Stimulated activated naive CD8-positive, alpha-beta T cell treated with anti-CD3 and anti-CD28 coated beads, Interleukin-15, Interleukin-2, amounts not matched to agents 100 U/mL and 50 U/mL, for 24 hours (primary cell): ENCODE data around the gene BMAL1.
"Not testable (repeated sequence)": the region's sequence is repeated elsewhere in the genome, so short reads cannot be mapped to it uniquely, and the experiment has no call there.

Source experiments
- ATAC-seq: fragments of 150-1000 bp; cut with Tn5 transposase; one replicate; pipeline ENCODE4 v1.10.0; 2021
- DNase-seq: peaks from one replicate; pipeline ENCODE4 v3.0.0; 2021

BMAL1 gene

GRCh38 chr11:13277768-13278608 is at the start of gene BMAL1:
Gene BMAL1 (plus strand): TSS chr11:13277790. CDS start chr11:13354309, 76,519 bp downstream.
- ATAC-seq (peak; percentile 32), DNase-seq (peak; percentile 68)

- DNase-seq = no peak
- ATAC-seq = no peak
Observed at GRCh38 chr11:13228572-13228971, 49.0 kb upstream of the BMAL1 start.

- ATAC-seq (no peak), DNase-seq (no peak)
Observed at GRCh38 chr11:13229136-13229535, 48.5 kb upstream of the BMAL1 start.

- no peak for DNase-seq
- ATAC-seq = no peak
Observed at GRCh38 chr11:13229711-13230318, 47.8 kb upstream of the BMAL1 start.

- no peak for ATAC-seq
- no peak for DNase-seq
Observed at GRCh38 chr11:13233173-13233745, 44.3 kb upstream of the BMAL1 start.

GRCh38 chr11:13235895-13236294 is 41.7 kb upstream of the BMAL1 start:
- ATAC-seq = no peak
- DNase-seq = no peak

GRCh38 chr11:13236626-13237025 is 41.0 kb upstream of the BMAL1 start:
- no peak for DNase-seq
- ATAC-seq = no peak

GRCh38 chr11:13237761-13238160 is 39.8 kb upstream of the BMAL1 start:
- ATAC-seq = no peak

GRCh38 chr11:13238879-13239514 is 38.6 kb upstream of the BMAL1 start:
- peak; percentile 62 for DNase-seq
- peak; percentile 69 for ATAC-seq

More at GRCh38 chr11:13237761-13238160, 39.8 kb upstream of the BMAL1 start:
- no peak for DNase-seq

GRCh38 chr11:13242564-13242963 is 35.0 kb upstream of the BMAL1 start:
- DNase-seq (no peak), ATAC-seq (no peak)

- DNase-seq (no peak), ATAC-seq (no peak)
Observed at GRCh38 chr11:13247606-13248296, 29.8 kb upstream of the BMAL1 start.

GRCh38 chr11:13249177-13249576 is 28.4 kb upstream of the BMAL1 start:
- no peak for DNase-seq
- ATAC-seq = no peak

- ATAC-seq = no peak
- no peak for DNase-seq
Observed at GRCh38 chr11:13249992-13250391, 27.6 kb upstream of the BMAL1 start.

- ATAC-seq (no peak), DNase-seq (no peak)
Observed at GRCh38 chr11:13251966-13252365, 25.6 kb upstream of the BMAL1 start.

- DNase-seq = no peak
- no peak for ATAC-seq
Observed at GRCh38 chr11:13252438-13252837, 25.2 kb upstream of the BMAL1 start.

- DNase-seq (no peak), ATAC-seq (no peak)
Observed at GRCh38 chr11:13256216-13256615, 21.4 kb upstream of the BMAL1 start.

GRCh38 chr11:13258061-13258460 is 19.5 kb upstream of the BMAL1 start:
- ATAC-seq, DNase-seq: not testable (repeated sequence)

GRCh38 chr11:13258855-13259254 is 18.7 kb upstream of the BMAL1 start:
- DNase-seq = no peak
- ATAC-seq = no peak

GRCh38 chr11:13259374-13259773 is 18.2 kb upstream of the BMAL1 start:
- DNase-seq (no peak), ATAC-seq (no peak)

GRCh38 chr11:13260201-13260962 is 17.2 kb upstream of the BMAL1 start:
- DNase-seq = no peak
- no peak for ATAC-seq

- DNase-seq (no peak), ATAC-seq (no peak)
Observed at GRCh38 chr11:13260963-13261588, 16.5 kb upstream of the BMAL1 start.
